Measurements from ENCODE around the gene CCNE1.
"Not testable (repeated sequence)": the region's sequence is repeated elsewhere in the genome, so short reads cannot be mapped to it uniquely, and the experiment has no call there.

CCNE1 gene

DNA sequence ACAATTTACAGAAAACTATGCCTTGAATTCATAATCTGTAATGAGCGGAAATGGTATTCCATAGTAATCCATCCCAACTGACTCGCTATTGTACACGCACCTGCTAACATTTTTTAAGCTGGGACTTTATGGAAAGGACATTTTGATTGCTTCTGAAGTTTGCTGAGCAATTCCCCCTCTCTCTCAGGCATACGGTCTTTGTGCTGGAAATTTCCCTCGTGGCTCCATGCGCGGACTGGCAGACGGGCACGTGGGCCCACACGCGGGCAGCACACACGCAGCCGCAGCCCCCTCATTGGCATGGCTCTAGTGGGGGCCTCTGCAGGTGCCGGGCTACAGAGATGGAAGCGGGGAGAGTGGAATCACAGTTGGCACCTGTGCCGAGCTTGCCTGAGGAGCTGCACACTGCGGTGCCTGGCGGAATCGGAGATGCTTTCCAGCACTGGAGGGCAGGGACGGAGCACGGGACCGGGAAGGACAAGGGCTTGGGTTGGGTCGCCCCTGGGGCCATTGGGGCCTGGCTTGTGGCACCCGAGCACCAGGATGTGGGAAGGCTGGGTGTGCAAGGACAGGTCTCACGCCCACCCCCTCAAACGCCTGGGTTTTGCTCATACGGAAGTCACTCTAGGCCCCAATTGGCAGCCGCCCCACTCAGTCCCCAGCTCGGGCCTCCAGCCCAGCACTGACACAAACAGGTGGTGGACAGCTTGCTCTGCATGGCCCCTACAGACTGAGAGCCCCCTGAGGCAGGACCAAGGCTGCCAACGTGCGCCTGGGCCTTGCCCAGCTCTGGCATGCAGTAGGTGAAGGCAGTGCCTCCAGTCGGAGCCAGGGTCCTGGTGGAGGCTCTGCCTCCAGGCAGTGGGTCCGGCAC lies 30.2 kb upstream of the CCNE1 start:
- Mint-ChIP-seq H3K27me3 (peaks cover 11 to 26% of the 10 kb centered on the region in 2 donors), H3K4me3 (no peak overlapping the region), H3K27ac (no peak overlapping the region), H3K9me3 (no peaks in the 10 kb centered on the region), H3K4me1 (peaks cover 0 to 4% of the 10 kb centered on the region in 2 donors), H3K36me3 (no peaks in the 10 kb centered on the region)
- no peak for ATAC-seq (replicated peaks)
- DNase-seq, result no peak

DNA sequence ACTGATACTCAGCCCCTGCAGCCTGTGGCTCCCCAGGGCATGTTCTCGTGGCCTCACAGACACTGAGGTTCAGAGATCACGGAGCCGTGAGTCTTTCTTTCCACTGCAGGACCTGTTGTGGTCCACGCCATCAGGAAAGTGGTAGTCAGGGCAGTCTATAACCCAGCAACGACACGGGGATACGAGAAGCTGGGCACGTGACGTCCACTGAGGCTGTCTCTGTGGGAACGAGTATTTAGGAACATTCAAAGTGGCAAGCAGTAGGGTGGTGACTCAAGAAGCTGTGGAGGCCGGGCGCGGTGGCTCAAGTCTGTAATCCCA lies 29.6 kb upstream of the CCNE1 start:
- DNase-seq, result no peak
- peaks cover 0 to 4% of the 10 kb centered on the region in 2 donors for H3K4me1 Mint-ChIP-seq
- H3K9me3 Mint-ChIP-seq, result no peaks in the 10 kb centered on the region
- peak in 1 of 2 donors; percentile 7 for ATAC-seq (replicated peaks)
- peaks cover 11 to 29% of the 10 kb centered on the region in 2 donors for H3K27me3 Mint-ChIP-seq
- no peak overlapping the region for H3K27ac Mint-ChIP-seq
- H3K4me3 Mint-ChIP-seq, result no peak overlapping the region
- H3K36me3 Mint-ChIP-seq, result no peaks in the 10 kb centered on the region

GRCh38 chr19:29783627-29784190 lies 28.1 kb upstream of the CCNE1 start:
- ATAC-seq (replicated peaks), result no peak
- Mint-ChIP-seq H3K4me3 (no peak overlapping the region), H3K27ac (no peak overlapping the region), H3K36me3 (no peaks in the 10 kb centered on the region), H3K4me1 (peaks cover 0 to 4% of the 10 kb centered on the region in 2 donors), H3K9me3 (peaks cover 0 to 1% of the 10 kb centered on the region in 2 donors), H3K27me3 (peaks cover 11 to 36% of the 10 kb centered on the region in 2 donors)
- no peak for DNase-seq

GRCh38 chr19:29784598-29785223 lies 27.1 kb upstream of the CCNE1 start:
- peaks cover 0 to 4% of the 10 kb centered on the region in 2 donors for H3K4me1 Mint-ChIP-seq
- H3K27me3 Mint-ChIP-seq, result peaks cover 8 to 36% of the 10 kb centered on the region in 2 donors
- peaks cover 0 to 1% of the 10 kb centered on the region in 2 donors for H3K9me3 Mint-ChIP-seq
- H3K4me3 Mint-ChIP-seq, result no peak overlapping the region
- DNase-seq (no peak), ATAC-seq (replicated peaks) (no peak)
- H3K27ac Mint-ChIP-seq, result no peak overlapping the region
- no peaks in the 10 kb centered on the region for H3K36me3 Mint-ChIP-seq

GRCh38 chr19:29785360-29785759 lies 26.4 kb upstream of the CCNE1 start:
- Mint-ChIP-seq H3K36me3 (no peaks in the 10 kb centered on the region), H3K4me1 (peaks cover 0 to 4% of the 10 kb centered on the region in 2 donors), H3K27ac (no peak overlapping the region), H3K9me3 (peaks cover 0 to 1% of the 10 kb centered on the region in 2 donors), H3K4me3 (no peak overlapping the region), H3K27me3 (peaks cover 8 to 30% of the 10 kb centered on the region in 2 donors)
- ATAC-seq (replicated peaks), result no peak
- no peak for DNase-seq

GRCh38 chr19:29785955-29786589 lies 25.7 kb upstream of the CCNE1 start:
- H3K36me3 Mint-ChIP-seq, result no peaks in the 10 kb centered on the region
- peaks cover 0 to 4% of the 10 kb centered on the region in 2 donors for H3K4me1 Mint-ChIP-seq
- ATAC-seq (replicated peaks) (no peak), DNase-seq (no peak)
- H3K4me3 Mint-ChIP-seq, result peak overlapping the region in 1 of 2 donors; percentile 27
- peaks cover 8 to 28% of the 10 kb centered on the region in 2 donors for H3K27me3 Mint-ChIP-seq
- H3K9me3 Mint-ChIP-seq, result peaks cover 0 to 1% of the 10 kb centered on the region in 2 donors
- H3K27ac Mint-ChIP-seq, result no peak overlapping the region

DNA sequence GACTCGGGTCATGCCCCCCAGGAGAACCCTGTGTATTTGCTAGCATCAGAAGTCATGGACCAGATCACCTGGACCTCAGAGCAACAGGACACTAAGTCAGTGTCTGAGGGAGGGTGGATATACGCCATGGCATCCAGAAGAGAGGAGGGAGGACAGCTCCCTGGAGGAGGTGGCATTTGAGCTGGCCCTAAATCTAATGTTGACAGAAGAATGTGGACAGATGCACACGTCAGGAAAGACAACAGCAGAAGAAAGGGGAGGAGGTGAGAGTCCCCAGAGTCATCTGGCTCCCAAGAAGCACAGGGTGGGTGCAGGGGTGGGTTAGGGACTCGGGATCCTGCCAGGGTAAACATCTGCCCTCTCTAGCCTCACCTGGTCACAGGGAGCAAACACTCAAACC lies 24.5 kb upstream of the CCNE1 start:
- no peak overlapping the region for H3K27ac Mint-ChIP-seq
- H3K36me3 Mint-ChIP-seq, result no peaks in the 10 kb centered on the region

DNA sequence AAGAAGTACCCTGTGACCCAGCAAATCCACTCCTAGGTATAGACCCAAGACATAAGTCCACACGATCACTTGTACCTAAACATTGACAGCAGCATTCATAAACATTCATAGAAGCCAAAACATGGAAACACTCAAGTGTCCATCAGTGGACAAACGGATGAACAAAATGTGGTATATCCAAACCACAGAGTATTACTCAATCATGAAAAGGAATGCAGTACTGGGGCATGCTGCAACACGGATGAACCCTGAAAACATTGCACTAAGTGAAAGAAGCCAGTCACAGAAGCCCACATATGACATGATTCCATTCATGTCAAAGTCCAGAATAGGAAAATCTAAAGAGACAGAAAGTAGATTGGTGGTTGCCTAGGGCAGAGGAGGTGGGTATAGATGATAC lies 22.8 kb upstream of the CCNE1 start:
- Mint-ChIP-seq H3K4me3 (no peak overlapping the region), H3K36me3 (no peaks in the 10 kb centered on the region)

More for the DNA sequence above, 24.5 kb upstream of the CCNE1 start:
- no peak for DNase-seq
- ATAC-seq (replicated peaks), result no peak
- no peak overlapping the region for H3K4me3 Mint-ChIP-seq
- peaks cover 0 to 1% of the 10 kb centered on the region in 2 donors for H3K9me3 Mint-ChIP-seq
- peaks cover 0 to 4% of the 10 kb centered on the region in 2 donors for H3K4me1 Mint-ChIP-seq
- peaks cover 8 to 33% of the 10 kb centered on the region in 2 donors for H3K27me3 Mint-ChIP-seq

DNA sequence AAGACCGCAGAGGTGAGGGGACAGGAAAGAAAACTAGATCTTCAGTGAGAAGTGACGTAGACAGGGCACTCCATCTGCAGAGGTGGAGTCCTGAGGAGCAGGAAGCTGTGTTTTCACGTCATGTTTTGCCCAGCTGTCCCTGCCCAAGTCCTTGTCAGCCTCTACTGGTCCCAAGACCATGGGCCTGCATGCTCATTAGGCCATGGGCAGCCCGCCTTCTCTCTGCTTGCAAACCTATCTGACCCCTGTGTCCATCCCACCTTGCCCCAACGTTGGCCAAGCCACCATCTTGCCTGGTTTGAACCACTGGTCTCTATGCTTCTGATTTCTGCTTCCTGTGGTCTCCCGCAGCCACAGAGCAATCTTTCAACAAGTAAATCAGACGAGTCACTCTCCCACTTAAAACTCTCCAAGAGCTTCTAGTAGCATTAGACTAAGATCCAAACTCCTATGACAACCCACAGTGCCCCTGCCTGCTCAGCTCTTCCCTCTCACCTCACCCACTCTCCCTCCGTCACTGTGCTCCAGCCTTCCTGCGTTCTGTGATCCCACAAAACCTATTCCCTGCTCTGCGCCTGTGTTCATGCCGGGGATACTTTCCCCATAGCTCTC lies 18.6 kb upstream of the CCNE1 start:
- no peaks in the 10 kb centered on the region for H3K36me3 Mint-ChIP-seq
- DNase-seq, result no peak
- H3K9me3 Mint-ChIP-seq, result peaks cover 0 to 1% of the 10 kb centered on the region in 2 donors
- no peak overlapping the region for H3K27ac Mint-ChIP-seq
- peaks cover 10 to 34% of the 10 kb centered on the region in 2 donors for H3K27me3 Mint-ChIP-seq
- H3K4me1 Mint-ChIP-seq, result peaks cover 0 to 2% of the 10 kb centered on the region in 2 donors
- ATAC-seq (replicated peaks), result no peak
- no peak overlapping the region for H3K4me3 Mint-ChIP-seq

More for the DNA sequence above, 22.8 kb upstream of the CCNE1 start:
- no peak for ATAC-seq (replicated peaks)
- H3K27me3 Mint-ChIP-seq, result peaks cover 14 to 37% of the 10 kb centered on the region in 2 donors
- H3K9me3 Mint-ChIP-seq, result peaks cover 0 to 1% of the 10 kb centered on the region in 2 donors
- no peak overlapping the region for H3K27ac Mint-ChIP-seq
- H3K4me1 Mint-ChIP-seq, result peaks cover 0 to 4% of the 10 kb centered on the region in 2 donors
- DNase-seq, result no peak

GRCh38 chr19:29794490-29794889 lies 17.3 kb upstream of the CCNE1 start:
- H3K4me3 Mint-ChIP-seq; H3K36me3 Mint-ChIP-seq; DNase-seq; H3K27ac Mint-ChIP-seq; H3K4me1 Mint-ChIP-seq; ATAC-seq (replicated peaks); H3K9me3 Mint-ChIP-seq: not testable (repeated sequence)
- peaks cover 10 to 31% of the 10 kb centered on the region in 2 donors for H3K27me3 Mint-ChIP-seq

GRCh38 chr19:29795461-29796172 lies 16.2 kb upstream of the CCNE1 start:
- no peaks in the 10 kb centered on the region for H3K9me3 Mint-ChIP-seq
- peaks cover 0 to 2% of the 10 kb centered on the region in 2 donors for H3K4me1 Mint-ChIP-seq
- H3K27me3 Mint-ChIP-seq, result peaks cover 16 to 31% of the 10 kb centered on the region in 2 donors
- no peak overlapping the region for H3K27ac Mint-ChIP-seq
- ATAC-seq (replicated peaks) (no peak), DNase-seq (no peak)
- H3K36me3 Mint-ChIP-seq, result no peaks in the 10 kb centered on the region
- no peak overlapping the region for H3K4me3 Mint-ChIP-seq

GRCh38 chr19:29796173-29796573 lies 15.6 kb upstream of the CCNE1 start:
- no peaks in the 10 kb centered on the region for H3K36me3 Mint-ChIP-seq
- H3K9me3 Mint-ChIP-seq, result no peaks in the 10 kb centered on the region
- no peak overlapping the region for H3K4me3 Mint-ChIP-seq
- peaks cover 16 to 31% of the 10 kb centered on the region in 2 donors for H3K27me3 Mint-ChIP-seq
- ATAC-seq (replicated peaks) (no peak), DNase-seq (no peak)
- peaks cover 0 to 2% of the 10 kb centered on the region in 2 donors for H3K4me1 Mint-ChIP-seq
- no peak overlapping the region for H3K27ac Mint-ChIP-seq

DNA sequence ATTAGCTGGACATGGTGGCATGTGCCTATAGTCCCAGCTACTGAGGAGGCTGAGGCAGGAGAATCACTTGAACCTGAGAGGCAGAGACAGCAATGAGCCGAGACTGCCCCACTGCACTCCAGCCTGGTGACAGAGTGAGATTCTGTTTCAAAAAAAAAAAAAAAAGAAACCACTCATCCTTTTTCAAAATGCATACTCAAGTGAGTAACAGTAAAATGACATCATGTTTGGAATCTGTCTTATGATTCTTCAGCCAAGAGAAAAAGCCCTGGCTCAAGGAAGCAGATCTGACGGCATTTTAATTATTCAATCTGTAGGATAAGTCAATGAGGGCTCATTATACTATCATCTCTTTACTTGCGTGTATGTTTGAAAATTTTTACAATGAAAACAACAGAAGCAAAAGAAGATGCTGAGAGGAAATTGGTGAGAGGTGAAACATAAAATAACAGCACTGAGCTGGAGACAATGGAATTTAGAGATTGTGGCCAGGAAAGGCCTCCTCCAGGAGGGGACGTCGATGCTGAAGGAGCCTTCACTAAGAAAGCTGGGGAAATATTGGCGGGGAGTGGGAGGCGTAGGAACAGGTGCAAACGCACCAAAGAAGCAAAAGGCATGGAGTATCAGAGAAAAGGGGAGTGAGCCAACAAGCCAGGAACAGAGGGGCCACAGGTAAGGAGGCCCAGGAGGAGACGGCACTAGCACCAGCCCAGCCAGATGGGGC lies 12.9 kb upstream of the CCNE1 start:
- peaks cover 0 to 2% of the 10 kb centered on the region in 2 donors for H3K4me1 Mint-ChIP-seq
- no peaks in the 10 kb centered on the region for H3K9me3 Mint-ChIP-seq
- ATAC-seq (replicated peaks) (no peak), DNase-seq (no peak)
- no peak overlapping the region for H3K4me3 Mint-ChIP-seq
- H3K36me3 Mint-ChIP-seq, result no peaks in the 10 kb centered on the region
- peaks cover 10 to 22% of the 10 kb centered on the region in 2 donors for H3K27me3 Mint-ChIP-seq
- H3K27ac Mint-ChIP-seq, result no peak overlapping the region
